A549 (cell line): ENCODE results near the gene TMEM106B.

ENCODE experiments used
- POLR2AphosphoS2 ChIP-seq: conservative IDR thresholded peaks from 2 replicates; pipeline ENCODE4 v1.6.1; 2012; ENCODE audit warnings: low read length, improper control_type of control experiment, inconsistent platforms
- TF ChIP-seq, protein P1 (sequence below): fragments of >200 bp; sonication (Bioruptor Twin); formaldehyde crosslinking; IDR thresholded peaks from 3 replicates; pipeline ENCODE4 v1.5.1; 2016

- TF ChIP-seq, protein P1, sequence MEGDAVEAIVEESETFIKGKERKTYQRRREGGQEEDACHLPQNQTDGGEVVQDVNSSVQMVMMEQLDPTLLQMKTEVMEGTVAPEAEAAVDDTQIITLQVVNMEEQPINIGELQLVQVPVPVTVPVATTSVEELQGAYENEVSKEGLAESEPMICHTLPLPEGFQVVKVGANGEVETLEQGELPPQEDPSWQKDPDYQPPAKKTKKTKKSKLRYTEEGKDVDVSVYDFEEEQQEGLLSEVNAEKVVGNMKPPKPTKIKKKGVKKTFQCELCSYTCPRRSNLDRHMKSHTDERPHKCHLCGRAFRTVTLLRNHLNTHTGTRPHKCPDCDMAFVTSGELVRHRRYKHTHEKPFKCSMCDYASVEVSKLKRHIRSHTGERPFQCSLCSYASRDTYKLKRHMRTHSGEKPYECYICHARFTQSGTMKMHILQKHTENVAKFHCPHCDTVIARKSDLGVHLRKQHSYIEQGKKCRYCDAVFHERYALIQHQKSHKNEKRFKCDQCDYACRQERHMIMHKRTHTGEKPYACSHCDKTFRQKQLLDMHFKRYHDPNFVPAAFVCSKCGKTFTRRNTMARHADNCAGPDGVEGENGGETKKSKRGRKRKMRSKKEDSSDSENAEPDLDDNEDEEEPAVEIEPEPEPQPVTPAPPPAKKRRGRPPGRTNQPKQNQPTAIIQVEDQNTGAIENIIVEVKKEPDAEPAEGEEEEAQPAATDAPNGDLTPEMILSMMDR = no peak
- no peak for TF ChIP-seq POLR2AphosphoS2
Observed at GRCh38 chr7:12194426-12194825, 16.7 kb upstream of the TMEM106B start.
